HG03575 (cell line): ENCODE measurements around the gene HUS1.
"Not testable (repeated sequence)": the region's sequence is repeated elsewhere in the genome, so short reads cannot be mapped to it uniquely, and the experiment has no call there.

ENCODE experiments used
- ATAC-seq: cut with Tn5 transposase; IDR thresholded peaks from one replicate; pipeline ENCODE4 v1.9.1; 2021; ENCODE audit not compliant: unreplicated experiment, insufficient number of reproducible peaks, low FRiP score; ENCODE audit errors: extremely low read depth

Gene HUS1

GRCh38 chr7:47948141-47948790, 31.1 kb downstream of the HUS1 start, which contains the start of gene PKD1L1:
PKD1L1 (minus strand) TSS chr7:47948466; CDS start chr7:47948440, 26 bp downstream.
- ATAC-seq: no peak

GRCh38 chr7:47947355-47947749, 32.1 kb downstream of the HUS1 start:
- no peak for ATAC-seq

GRCh38 chr7:47946581-47947354, 32.6 kb downstream of the HUS1 start:
- ATAC-seq: no peak

- ATAC-seq: no peak
These were observed 34.0 kb downstream of the HUS1 start for GRCh38 chr7:47945261-47946015.

- no peak for ATAC-seq
These were observed 34.7 kb downstream of the HUS1 start for GRCh38 chr7:47944536-47945260.

- ATAC-seq: no peak
These were observed 35.5 kb downstream of the HUS1 start for GRCh38 chr7:47943676-47944474.

- not testable (repeated sequence) for ATAC-seq
These were observed 36.8 kb downstream of the HUS1 start for GRCh38 chr7:47942651-47943050.

- no peak for ATAC-seq
These were observed 37.3 kb downstream of the HUS1 start for GRCh38 chr7:47942132-47942531.

GRCh38 chr7:47941136-47941844, 38.1 kb downstream of the HUS1 start:
- ATAC-seq: no peak

- ATAC-seq: no peak
These were observed 39.1 kb downstream of the HUS1 start for GRCh38 chr7:47940088-47941013.

GRCh38 chr7:47939425-47940036, 39.9 kb downstream of the HUS1 start:
- no peak for ATAC-seq

- no peak for ATAC-seq
These were observed 40.7 kb downstream of the HUS1 start for GRCh38 chr7:47938574-47939165.

- no peak for ATAC-seq
These were observed 41.5 kb downstream of the HUS1 start for GRCh38 chr7:47937711-47938573.

GRCh38 chr7:47937065-47937687, 42.2 kb downstream of the HUS1 start:
- peak; percentile 96 for ATAC-seq

- ATAC-seq: no peak
These were observed 43.1 kb downstream of the HUS1 start for GRCh38 chr7:47936323-47936722.
